ENCODE results near the gene RPS6KA2. TPM values are rescaled to one million over a fixed set of nuclear protein-coding genes. Genes with fewer than 3 reads are reported as not detected.
A peak's percentile ranks its signal among the peaks of the same experiment; 100 is the strongest.

The RPS6KA2 gene
- total RNA-seq, 3 donors from 2014 or later: 2.8 to 6.2 (median 6.0) TPM

DNA sequence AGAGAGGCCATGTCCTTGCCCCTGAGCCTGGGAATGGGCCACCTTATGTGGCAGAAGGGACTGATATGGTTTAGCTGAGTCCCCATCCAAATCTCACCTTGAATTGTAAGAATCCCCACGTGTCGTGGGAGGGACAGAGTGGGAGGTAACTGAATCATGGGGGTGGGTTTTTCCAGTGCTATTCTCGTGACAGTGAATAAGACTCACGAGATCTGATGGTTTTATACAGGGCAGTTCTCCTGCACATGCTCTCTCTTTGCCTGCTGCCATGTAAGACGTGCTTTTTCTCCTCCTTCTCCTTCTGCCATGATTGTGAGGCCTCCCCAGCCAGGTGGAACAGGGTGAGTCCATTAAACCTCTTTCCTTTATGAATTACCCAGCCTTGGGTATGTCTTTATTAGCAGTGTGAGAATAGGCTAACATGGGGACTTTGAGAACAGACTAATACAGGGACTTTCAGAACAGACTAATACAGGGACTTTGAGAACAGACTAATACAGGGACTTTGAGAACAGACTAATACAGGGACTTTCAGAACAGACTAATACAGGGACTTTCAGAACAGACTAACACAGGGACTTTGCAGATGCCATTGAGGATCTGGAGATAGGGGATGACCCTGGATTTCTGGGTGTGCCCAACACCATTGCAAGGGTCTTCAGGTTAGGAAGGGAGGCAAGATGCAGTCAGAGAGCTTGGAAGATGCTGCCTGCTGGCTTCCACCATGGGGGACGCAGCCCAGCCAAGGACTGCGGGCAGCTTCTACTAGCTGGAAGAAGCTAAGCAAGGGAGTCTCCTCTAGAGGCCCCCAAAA, 127.5 kb downstream of the RPS6KA2 start:
- no peaks in the 10 kb centered on the region for H3K9me3 Mint-ChIP-seq
- H3K27me3 Mint-ChIP-seq (ENCODE audit: low read depth): no peaks in the 10 kb centered on the region
- H3K4me1 Mint-ChIP-seq (ENCODE audit: low read depth): peaks cover 11% of the 10 kb centered on the region
- no peak overlapping the region for H3K4me3 Mint-ChIP-seq
- peaks cover 6% of the 10 kb centered on the region for H3K36me3 Mint-ChIP-seq (ENCODE audit: insufficient read depth)
- ATAC-seq: peak; percentile 47 to 77
- DNase-seq: no peak

DNA sequence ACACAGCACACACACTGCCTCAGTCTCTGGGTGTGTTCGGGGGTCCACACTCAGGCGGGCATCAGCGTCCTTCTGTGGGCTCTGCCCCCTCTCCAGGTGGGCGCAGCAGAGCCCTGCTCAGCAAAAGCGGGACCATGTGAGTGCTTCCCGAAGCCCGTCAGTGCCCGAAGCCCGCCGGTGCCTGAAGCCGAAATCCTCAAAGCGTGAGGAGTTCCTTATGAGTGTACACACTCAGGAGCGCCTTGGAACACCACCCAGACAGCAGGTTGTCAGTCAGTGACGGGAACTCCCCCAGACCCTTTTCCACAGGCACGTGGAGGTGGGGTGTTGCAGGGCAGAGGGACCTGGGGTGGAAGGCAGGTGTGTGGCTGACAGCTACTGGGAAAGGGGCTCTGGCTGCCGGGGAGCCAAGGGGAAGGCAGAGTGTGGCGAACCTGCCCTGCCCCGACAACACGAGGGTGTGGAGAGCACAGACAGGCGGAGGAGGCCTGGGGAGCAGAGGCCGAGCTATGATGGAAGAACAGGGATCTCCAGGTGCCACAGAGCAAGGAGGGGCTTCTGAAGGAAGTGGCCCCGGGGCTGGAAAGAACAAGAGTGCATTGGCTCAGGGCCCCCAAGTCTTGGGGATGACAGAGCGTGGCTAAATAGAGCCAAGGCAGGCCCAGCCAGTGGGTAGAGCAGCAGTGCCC, 128.2 kb downstream of the RPS6KA2 start:
- H3K27me3 Mint-ChIP-seq (ENCODE audit: low read depth): no peaks in the 10 kb centered on the region
- ATAC-seq: no peak
- H3K4me1 Mint-ChIP-seq (ENCODE audit: low read depth): peaks cover 11% of the 10 kb centered on the region
- H3K9me3 Mint-ChIP-seq: no peaks in the 10 kb centered on the region
- no peak overlapping the region for H3K4me3 Mint-ChIP-seq
- DNase-seq: no peak
- H3K36me3 Mint-ChIP-seq (ENCODE audit: insufficient read depth): peaks cover 4% of the 10 kb centered on the region

DNA sequence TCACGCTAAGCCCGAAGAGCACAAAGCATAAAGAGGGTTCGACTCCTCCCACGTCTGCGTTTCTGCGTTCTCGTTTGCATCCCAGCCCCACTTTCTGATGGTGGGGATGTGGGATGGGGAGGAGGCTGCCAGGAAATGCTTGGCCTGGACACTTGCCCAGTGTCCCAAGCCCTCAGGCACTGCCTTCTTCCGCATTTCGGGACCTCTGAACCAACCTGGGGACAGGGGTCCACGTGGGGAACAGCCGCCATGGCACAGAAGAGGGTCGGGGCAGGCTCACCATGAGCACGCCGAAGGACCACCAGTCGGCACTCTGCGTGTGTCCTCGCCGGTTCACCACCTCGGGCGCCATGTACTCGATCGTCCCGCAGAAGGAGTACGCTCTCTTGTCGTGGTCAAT, 128.8 kb downstream of the RPS6KA2 start:
- Mint-ChIP-seq H3K36me3 (ENCODE audit: insufficient read depth) (peaks cover 3% of the 10 kb centered on the region), H3K27me3 (ENCODE audit: low read depth) (no peaks in the 10 kb centered on the region), H3K4me3 (no peak overlapping the region), H3K9me3 (no peaks in the 10 kb centered on the region), H3K4me1 (ENCODE audit: low read depth) (peaks cover 11% of the 10 kb centered on the region)
- ATAC-seq (no peak), DNase-seq (no peak)

DNA sequence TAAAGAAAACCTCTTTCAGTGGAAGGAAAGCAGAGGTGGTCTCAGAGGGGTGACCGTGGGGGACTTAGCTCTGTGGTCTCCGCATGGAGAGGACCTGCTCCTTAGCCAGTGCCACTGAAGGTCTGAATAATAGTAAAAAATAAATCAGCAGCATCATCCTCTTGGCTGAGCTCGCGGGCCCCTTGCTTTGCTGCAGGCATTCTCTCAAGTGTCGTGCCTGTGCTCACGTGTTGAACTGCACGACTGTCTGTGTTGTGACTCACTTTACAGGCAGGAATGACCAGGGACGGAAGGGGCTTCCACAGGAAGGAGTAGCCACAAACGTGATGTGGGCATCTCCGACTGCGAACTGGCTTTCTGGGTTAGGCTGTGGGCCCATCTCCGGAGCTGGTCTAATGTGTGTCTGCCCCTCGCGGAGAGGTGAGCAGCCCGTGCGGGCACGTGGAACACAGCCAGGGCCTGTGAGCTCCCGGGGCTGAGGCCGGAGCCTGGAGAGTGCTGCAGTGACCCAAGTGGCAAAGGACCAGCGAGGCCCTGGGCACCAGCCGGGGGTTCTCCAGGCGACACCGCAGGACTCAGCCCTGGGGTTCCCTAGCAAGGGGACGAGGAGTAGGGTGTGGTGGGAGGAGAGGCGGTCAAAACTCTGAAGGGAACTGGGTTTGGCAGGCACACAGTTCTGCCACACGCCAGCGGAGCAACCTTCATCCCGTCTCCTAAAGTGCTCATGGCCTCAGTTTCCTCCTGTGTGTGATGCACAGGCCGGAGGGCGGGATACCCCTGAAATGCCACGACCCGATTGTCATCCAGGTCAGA, 129.8 kb downstream of the RPS6KA2 start:
- Mint-ChIP-seq H3K9me3 (no peaks in the 10 kb centered on the region), H3K4me1 (ENCODE audit: low read depth) (peaks cover 11% of the 10 kb centered on the region), H3K27me3 (ENCODE audit: low read depth) (no peaks in the 10 kb centered on the region), H3K36me3 (ENCODE audit: insufficient read depth) (peaks cover 3% of the 10 kb centered on the region), H3K4me3 (no peak overlapping the region)
- no peak for ATAC-seq
- no peak for DNase-seq

DNA sequence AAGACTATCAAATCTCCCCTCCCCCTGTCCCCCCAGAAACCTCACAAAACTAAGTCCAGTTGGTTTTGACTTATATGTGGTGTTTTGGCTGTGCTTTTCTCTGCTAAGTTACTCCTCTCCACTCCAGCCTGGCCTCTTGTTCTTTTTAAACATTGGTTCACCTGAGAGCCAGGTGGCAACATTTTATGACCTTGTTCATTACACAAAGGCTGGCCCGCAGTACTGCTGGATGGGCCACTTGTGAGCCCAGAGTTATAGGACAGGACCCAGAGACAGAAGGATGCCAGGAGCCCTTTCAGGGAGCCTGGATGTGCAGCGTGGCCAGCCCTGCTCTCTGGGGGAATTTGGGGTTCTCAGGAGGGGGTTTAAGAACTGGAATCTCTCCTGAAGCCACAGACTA, 130.6 kb downstream of the RPS6KA2 start:
- peaks cover 11% of the 10 kb centered on the region for H3K4me1 Mint-ChIP-seq (ENCODE audit: low read depth)
- no peak for DNase-seq
- H3K36me3 Mint-ChIP-seq (ENCODE audit: insufficient read depth): peaks cover 3% of the 10 kb centered on the region
- no peaks in the 10 kb centered on the region for H3K27me3 Mint-ChIP-seq (ENCODE audit: low read depth)
- no peak for ATAC-seq
- no peaks in the 10 kb centered on the region for H3K9me3 Mint-ChIP-seq
- no peak overlapping the region for H3K4me3 Mint-ChIP-seq

DNA sequence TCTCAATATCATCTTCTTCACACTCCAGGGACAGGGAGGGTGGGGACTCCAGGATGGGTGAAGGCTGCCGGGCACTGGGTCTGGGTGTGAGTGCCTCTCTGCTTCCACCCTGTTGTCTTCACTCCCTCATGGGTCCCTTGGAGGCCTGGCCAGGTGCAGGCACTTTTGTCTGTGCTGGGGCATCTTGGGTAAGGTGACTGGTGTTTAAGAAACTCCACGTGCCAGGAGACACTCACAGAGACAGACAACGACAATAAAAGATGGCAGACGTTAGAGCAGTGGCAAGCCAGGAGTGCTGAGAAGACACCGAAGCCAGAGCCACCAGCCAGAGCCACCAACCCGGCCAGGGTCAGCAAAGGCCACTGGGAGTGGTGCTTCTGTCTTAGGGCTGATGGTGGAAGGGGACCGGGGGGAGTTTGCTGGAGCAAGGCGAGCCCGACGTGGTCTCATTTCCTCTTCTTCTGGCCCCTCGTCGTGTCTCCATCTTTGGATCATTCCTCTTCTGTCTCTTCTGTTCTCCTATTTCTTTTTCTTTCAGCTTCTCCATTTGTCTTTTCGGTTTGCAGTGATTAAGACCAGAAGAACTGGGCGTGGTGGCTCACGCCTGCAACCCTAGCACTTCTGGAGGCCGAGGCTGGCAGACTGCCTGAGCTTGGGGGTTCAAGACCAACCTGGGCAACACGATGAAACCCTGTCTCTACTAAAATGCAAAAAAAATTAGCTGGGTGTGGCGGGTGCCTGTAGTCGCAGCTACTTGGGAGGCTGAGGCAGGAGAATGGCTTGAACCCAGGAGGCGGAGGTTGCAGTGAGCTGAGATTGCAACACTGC, 131.3 kb downstream of the RPS6KA2 start:
- no peak for ATAC-seq
- Mint-ChIP-seq H3K4me1 (ENCODE audit: low read depth) (peaks cover 11% of the 10 kb centered on the region), H3K27me3 (ENCODE audit: low read depth) (no peaks in the 10 kb centered on the region), H3K9me3 (no peaks in the 10 kb centered on the region), H3K36me3 (ENCODE audit: insufficient read depth) (peaks cover 3% of the 10 kb centered on the region), H3K4me3 (no peak overlapping the region)
- DNase-seq: no peak

DNA sequence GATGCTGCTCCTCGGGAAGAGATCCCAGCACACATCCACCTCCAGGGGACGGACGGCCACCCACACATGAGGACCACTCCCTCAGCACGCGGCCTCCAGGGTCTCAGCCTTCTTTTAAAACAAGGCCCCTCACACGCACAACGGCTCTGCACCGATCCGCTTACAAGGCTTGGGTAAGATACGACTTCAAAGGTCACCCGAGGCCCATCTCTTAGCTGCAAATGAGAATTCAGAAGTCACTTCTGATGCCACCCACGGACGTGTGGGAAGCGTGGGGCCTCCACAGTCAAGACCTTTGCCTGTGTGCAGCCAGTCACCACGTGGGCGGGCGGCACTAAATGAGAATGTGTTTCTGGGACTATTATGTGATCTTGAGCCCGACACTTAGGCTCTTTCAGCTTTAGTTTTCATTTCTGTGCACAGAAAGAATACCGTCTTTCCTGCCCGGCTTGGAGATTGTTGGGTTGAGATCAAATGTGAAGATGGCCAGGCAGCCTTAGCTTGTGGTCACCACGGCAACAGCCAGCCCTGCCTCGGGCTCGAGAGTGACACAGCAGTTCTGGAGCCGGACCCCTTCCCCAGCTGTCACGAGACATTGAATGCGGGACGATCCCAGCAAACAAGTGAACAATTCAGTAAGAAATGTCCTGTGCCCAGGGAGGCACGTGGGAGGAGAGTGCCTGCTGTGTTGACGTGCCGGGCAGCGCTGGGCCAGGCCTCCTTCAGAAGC, 132.1 kb downstream of the RPS6KA2 start:
- no peak overlapping the region for H3K4me3 Mint-ChIP-seq
- no peaks in the 10 kb centered on the region for H3K9me3 Mint-ChIP-seq
- peak; percentile 11 to 24 for ATAC-seq

DNA sequence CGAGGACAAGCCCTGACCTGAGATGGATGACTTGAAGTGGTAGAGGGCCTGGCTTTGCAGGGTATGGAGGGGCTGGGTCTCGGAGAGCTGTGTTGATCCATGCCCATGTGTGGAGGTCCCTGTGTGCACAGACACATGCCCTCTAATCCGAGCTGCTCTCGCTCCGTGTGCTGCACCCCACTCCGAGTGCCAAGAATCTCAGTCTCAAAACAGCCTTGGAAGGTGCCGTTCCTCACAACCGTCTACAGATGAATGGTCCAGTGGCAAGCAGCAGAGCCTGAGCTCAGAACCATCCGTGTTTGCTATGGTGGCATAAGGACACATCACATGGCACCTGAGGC, 133.0 kb downstream of the RPS6KA2 start:
- Mint-ChIP-seq H3K36me3 (ENCODE audit: insufficient read depth) (peaks cover 2% of the 10 kb centered on the region), H3K4me3 (no peak overlapping the region), H3K27me3 (ENCODE audit: low read depth) (no peaks in the 10 kb centered on the region), H3K9me3 (no peaks in the 10 kb centered on the region), H3K4me1 (ENCODE audit: low read depth) (peaks cover 14% of the 10 kb centered on the region)
- ATAC-seq (no peak), DNase-seq (no peak)

More for the DNA sequence above, 132.1 kb downstream of the RPS6KA2 start:
- H3K4me1 Mint-ChIP-seq (ENCODE audit: low read depth): peaks cover 11% of the 10 kb centered on the region
- H3K36me3 Mint-ChIP-seq (ENCODE audit: insufficient read depth): peaks cover 5% of the 10 kb centered on the region
- H3K27me3 Mint-ChIP-seq (ENCODE audit: low read depth): no peaks in the 10 kb centered on the region
- DNase-seq: peak; percentile 45

DNA sequence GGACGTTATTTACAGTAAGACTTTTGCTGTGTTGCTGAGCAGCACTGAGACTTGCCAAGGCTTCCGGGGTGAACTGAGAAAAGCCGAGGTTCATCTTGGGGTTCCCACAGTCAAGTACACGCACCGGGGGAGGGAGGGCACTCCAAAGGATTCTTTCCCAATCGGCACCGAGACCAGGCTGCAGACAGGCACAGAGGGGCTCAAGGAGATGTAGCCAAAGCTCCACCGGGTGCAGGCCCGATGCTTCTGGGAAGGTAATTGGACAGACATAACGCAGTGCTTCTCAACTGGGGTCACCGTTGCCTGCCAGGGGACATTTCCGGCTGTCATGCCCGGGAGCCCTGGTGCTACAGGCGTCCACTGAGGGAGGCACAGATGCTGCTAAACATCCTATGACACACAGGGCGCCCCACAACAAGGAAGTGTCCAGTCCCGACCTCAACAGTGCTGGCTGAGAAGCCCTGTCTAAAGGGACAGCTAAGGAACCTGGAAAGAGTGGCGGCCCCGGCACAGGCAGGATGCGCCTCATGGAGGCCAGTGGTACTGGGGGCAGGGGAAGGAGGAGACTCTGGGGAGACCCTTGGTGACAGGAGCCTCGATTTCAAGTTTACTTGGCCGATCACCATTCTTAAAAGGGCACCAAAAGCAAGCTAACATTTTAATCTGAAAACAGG, 133.5 kb downstream of the RPS6KA2 start:
- no peak for ATAC-seq
- Mint-ChIP-seq H3K27me3 (ENCODE audit: low read depth) (no peaks in the 10 kb centered on the region), H3K36me3 (ENCODE audit: insufficient read depth) (peaks cover 2% of the 10 kb centered on the region), H3K9me3 (no peaks in the 10 kb centered on the region), H3K4me3 (no peak overlapping the region), H3K4me1 (ENCODE audit: low read depth) (peaks cover 17% of the 10 kb centered on the region)
- no peak for DNase-seq

DNA sequence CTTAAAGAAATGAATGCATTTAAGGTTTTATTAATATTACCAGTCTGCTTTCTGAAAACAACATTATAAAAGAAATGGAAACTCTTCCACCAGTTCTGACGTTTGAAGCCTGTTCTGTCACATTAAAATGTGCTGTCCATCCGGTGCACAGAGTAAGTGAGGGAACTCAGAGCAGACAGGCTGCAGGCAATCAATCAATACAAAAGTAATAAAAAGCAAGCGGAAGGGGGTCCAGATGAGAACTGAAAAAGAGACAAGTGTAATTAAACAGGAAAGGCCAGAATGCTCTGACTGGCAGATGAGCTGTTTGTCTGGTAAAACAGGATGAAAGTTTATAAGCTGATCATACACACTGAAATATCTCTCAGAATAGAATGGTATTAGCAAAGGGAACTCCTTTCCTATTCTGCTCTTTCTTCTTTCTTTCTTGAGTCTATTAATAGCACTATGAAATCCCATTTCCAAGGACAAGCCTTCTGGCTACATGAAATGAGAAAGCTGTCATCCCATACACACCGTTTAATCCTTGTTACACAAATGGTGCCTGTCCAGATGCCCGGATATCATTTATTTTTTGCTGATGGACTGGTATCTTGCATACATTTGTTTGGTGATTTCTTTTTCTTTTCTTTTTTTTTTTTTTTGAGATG, 134.8 kb downstream of the RPS6KA2 start:
- Mint-ChIP-seq H3K27me3 (ENCODE audit: low read depth) (no peaks in the 10 kb centered on the region), H3K9me3 (peaks cover 7% of the 10 kb centered on the region), H3K4me3 (no peak overlapping the region), H3K4me1 (ENCODE audit: low read depth) (peaks cover 30% of the 10 kb centered on the region), H3K36me3 (ENCODE audit: insufficient read depth) (peaks cover 5% of the 10 kb centered on the region)
- ATAC-seq (no peak), DNase-seq (no peak)

DNA sequence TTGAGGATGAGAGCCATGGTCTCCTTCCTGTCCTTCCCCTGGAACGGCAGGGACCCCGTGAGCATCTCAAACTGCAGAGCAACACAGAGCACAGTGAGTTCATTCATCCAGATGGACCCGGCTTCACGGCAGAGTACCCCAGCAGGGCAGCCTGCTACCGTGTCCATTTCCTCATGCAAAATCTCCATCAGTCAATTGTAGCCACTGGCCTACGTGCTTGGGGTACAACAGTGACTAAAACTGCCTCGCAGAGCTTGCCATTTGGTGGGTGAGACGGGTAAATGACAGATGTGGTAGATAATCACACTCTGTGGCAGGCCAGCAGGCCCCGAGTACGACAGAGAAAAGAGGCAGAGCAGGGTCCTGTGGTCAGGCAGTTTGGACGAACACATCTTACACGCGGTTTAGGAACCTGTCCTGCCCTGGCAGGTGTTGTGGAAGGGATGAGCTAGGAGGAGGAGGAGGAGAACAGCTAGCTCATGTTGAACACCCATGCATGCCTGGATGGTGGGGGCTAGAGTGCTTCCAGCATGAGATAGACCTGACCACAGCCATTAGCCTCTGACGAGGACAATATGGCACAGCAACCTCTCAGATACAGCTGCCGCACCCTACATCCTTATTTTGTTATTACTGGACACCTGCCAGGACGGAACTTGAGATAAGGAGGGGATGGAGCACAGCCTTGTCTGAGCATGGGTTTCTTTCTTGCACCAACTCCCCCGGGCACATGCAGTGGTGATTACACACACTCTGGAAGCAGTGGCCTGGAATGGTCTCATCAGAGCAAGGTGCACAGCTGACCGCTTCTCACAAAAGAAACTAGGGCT, 136.2 kb downstream of the RPS6KA2 start:
- Mint-ChIP-seq H3K27me3 (ENCODE audit: low read depth) (no peaks in the 10 kb centered on the region), H3K36me3 (ENCODE audit: insufficient read depth) (peaks cover 5% of the 10 kb centered on the region), H3K9me3 (peaks cover 7% of the 10 kb centered on the region), H3K4me3 (no peak overlapping the region), H3K4me1 (ENCODE audit: low read depth) (peaks cover 35% of the 10 kb centered on the region)
- ATAC-seq (no peak), DNase-seq (no peak)

Measured in activated T-cell treated with anti-CD3 and anti-CD28 coated beads, Interleukin-2, amount 50 U/mL, for 4 hours (primary cell).